GDM1 (cell line): ENCODE results near the gene MCC.

Experiments used
- DNase-seq: peaks from one replicate; lab custom pipeline; 2025; lab: John Stamatoyannopoulos, UW

MCC gene

GRCh38 chr5:113270086-113270485 is 218.2 kb downstream of the MCC start:
- no peak for DNase-seq

GRCh38 chr5:113269023-113269997 is 218.9 kb downstream of the MCC start:
- DNase-seq, result no peak

GRCh38 chr5:113268232-113268631 is 220.0 kb downstream of the MCC start:
- no peak for DNase-seq

- DNase-seq, result no peak
Measured at GRCh38 chr5:113267361-113267900, 220.8 kb downstream of the MCC start.

GRCh38 chr5:113266913-113267227 is 221.4 kb downstream of the MCC start:
- no peak for DNase-seq

- DNase-seq, result no peak
Measured at GRCh38 chr5:113266227-113266912, 221.9 kb downstream of the MCC start.

GRCh38 chr5:113265190-113265589 is 223.1 kb downstream of the MCC start:
- DNase-seq, result no peak

- DNase-seq, result no peak
Measured at GRCh38 chr5:113264046-113264445, 224.2 kb downstream of the MCC start.

GRCh38 chr5:113263545-113263944 is 224.7 kb downstream of the MCC start:
- DNase-seq, result no peak

GRCh38 chr5:113262674-113263073 is 225.6 kb downstream of the MCC start:
- no peak for DNase-seq

- DNase-seq, result no peak
Measured at GRCh38 chr5:113259034-113259433, 229.2 kb downstream of the MCC start.

- no peak for DNase-seq
Measured at GRCh38 chr5:113257545-113257944, 230.7 kb downstream of the MCC start.

GRCh38 chr5:113256671-113257452 is 231.4 kb downstream of the MCC start:
- no peak for DNase-seq

- DNase-seq, result no peak
Measured at GRCh38 chr5:113255579-113256386, 232.5 kb downstream of the MCC start.

GRCh38 chr5:113255105-113255504 is 233.1 kb downstream of the MCC start:
- no peak for DNase-seq

GRCh38 chr5:113253037-113253436 is 235.2 kb downstream of the MCC start:
- no peak for DNase-seq

- no peak for DNase-seq
Measured at GRCh38 chr5:113252066-113252465, 236.2 kb downstream of the MCC start.

- DNase-seq, result no peak
Measured at GRCh38 chr5:113250341-113250953, 237.8 kb downstream of the MCC start.

- no peak for DNase-seq
Measured at GRCh38 chr5:113249206-113249605, 239.0 kb downstream of the MCC start.

- DNase-seq, result no peak
Measured at GRCh38 chr5:113246361-113246870, 241.8 kb downstream of the MCC start.
